Ishikawa (cell line): ENCODE data around the gene SMDT1.

Experiments
- CEBPB ChIP-seq: IDR thresholded peaks from 2 replicates; pipeline ENCODE4 v1.6.1; 2012
- CREB1 ChIP-seq: IDR thresholded peaks from 2 replicates; pipeline ENCODE4 v1.6.1; 2012; ENCODE audit warnings: low read depth
- EGR1 ChIP-seq: IDR thresholded peaks from 2 replicates; pipeline ENCODE4 v1.6.1; 2012
- EP300 ChIP-seq: IDR thresholded peaks from 2 replicates; pipeline ENCODE4 v1.6.1; 2012; ENCODE audit warnings: borderline replicate concordance
- FOXM1 ChIP-seq: IDR thresholded peaks from 2 replicates; pipeline ENCODE4 v1.6.1; 2012; ENCODE audit warnings: low read depth, borderline replicate concordance
- MAX ChIP-seq: IDR thresholded peaks from 2 replicates; pipeline ENCODE4 v1.6.1; 2012
- NFIC ChIP-seq: IDR thresholded peaks from 2 replicates; pipeline ENCODE4 v1.6.1; 2012
- RAD21 ChIP-seq: IDR thresholded peaks from 2 replicates; pipeline ENCODE4 v1.6.1; 2012; ENCODE audit warnings: low read depth
- REST ChIP-seq: IDR thresholded peaks from 2 replicates; pipeline ENCODE4 v1.6.1; 2012; ENCODE audit warnings: low read depth, mild to moderate bottlenecking
- TAF1 ChIP-seq: IDR thresholded peaks from 2 replicates; pipeline ENCODE4 v1.6.1; 2012; ENCODE audit warnings: low read depth, mild to moderate bottlenecking
- TCF12 ChIP-seq: IDR thresholded peaks from 2 replicates; pipeline ENCODE4 v1.6.1; 2012; ENCODE audit warnings: low read depth
- TEAD4 ChIP-seq: IDR thresholded peaks from 2 replicates; pipeline ENCODE4 v1.6.1; 2012
- YY1 ChIP-seq: IDR thresholded peaks from 2 replicates; pipeline ENCODE4 v1.6.1; 2012; ENCODE audit warnings: low read depth
- ZBTB7A ChIP-seq: IDR thresholded peaks from 2 replicates; pipeline ENCODE4 v1.6.1; 2012; ENCODE audit warnings: low read depth

Gene SMDT1

GRCh38 chr22:42069801-42070516 lies 9.5 kb upstream of the SMDT1 start:
- TF ChIP-seq ZBTB7A, result 0 out of 2 replicates have a peak, but pooled peaks have one; percentile 16
- TF ChIP-seq NFIC, result no peak

- TF ChIP-seq MAX (peak; percentile 95), ZBTB7A (0 out of 2 replicates have a peak, but pooled peaks have one; percentile 28), YY1 (0 out of 2 replicates have a peak, but pooled peaks have one; percentile 58), CEBPB (no peak), TAF1 (no peak; the same call in 1 of the 2 replicates), EGR1 (peak; percentile 77), NFIC (no peak)
Observed at GRCh38 chr22:42070517-42071422, 8.7 kb upstream of the SMDT1 start, which contains the start of gene NAGA. Gene NAGA (minus strand): TSS chr22:42070812. CDS start chr22:42070297, 515 bp downstream.

- TF ChIP-seq REST (no peak), EP300 (no peak), TEAD4 (no peak), YY1 (no peak), TCF12 (no peak), NFIC (no peak), CREB1 (no peak), TAF1 (no peak), ZBTB7A (no peak), MAX (no peak), EGR1 (no peak)
Observed at GRCh38 chr22:42072606-42073330, 6.7 kb upstream of the SMDT1 start.

GRCh38 chr22:42073621-42074041 lies 5.9 kb upstream of the SMDT1 start:
- TF ChIP-seq REST, result no peak
- no peak for TF ChIP-seq EGR1
- TF ChIP-seq MAX, result no peak
- no peak for TF ChIP-seq FOXM1
- no peak for TF ChIP-seq CEBPB
- TF ChIP-seq TEAD4, result no peak
- TF ChIP-seq RAD21, result no peak
- TF ChIP-seq YY1, result no peak
- no peak for TF ChIP-seq EP300
- TF ChIP-seq CREB1, result no peak
- TF ChIP-seq TAF1, result no peak
- TF ChIP-seq TCF12, result no peak
- no peak for TF ChIP-seq ZBTB7A

GRCh38 chr22:42074132-42074811 lies 5.2 kb upstream of the SMDT1 start, which contains the start of gene PHETA2:
Gene PHETA2 (plus strand): TSS chr22:42074248. CDS start chr22:42077294, 3,046 bp downstream.
- no peak for TF ChIP-seq MAX
- TF ChIP-seq TCF12, result no peak
- TF ChIP-seq YY1, result no peak
- TF ChIP-seq EP300, result no peak
- no peak for TF ChIP-seq RAD21
- no peak for TF ChIP-seq EGR1
